WTC11 (cell line): ENCODE data around the gene CCDC127. TPM values are rescaled to one million over a fixed set of nuclear protein-coding genes. Genes with fewer than 3 reads are reported as not detected.
A peak's percentile ranks its signal among the peaks of the same experiment; 100 is the strongest.

Source experiments
- ATAC-seq: fragments of 200-7000 bp; cut with Tn5 transposase; 2 replicates; pipeline ENCODE4 v1.10.0; 2021; ENCODE audit warnings: mild to moderate bottlenecking, moderate library complexity
- CTCF ChIA-PET: fragments of 300-600 bp; sonication (Branson Sonifier 250); formaldehyde crosslinking; loops from one replicate; lab custom pipeline; 2021; ENCODE audit warnings: antibody characterized with exemption; lab: Charles Lee
- POLR2A ChIA-PET: fragments of 350-600 bp; sonication (Branson Sonifier 250); formaldehyde crosslinking; loops from one replicate; lab custom pipeline; 2021; ENCODE audit warnings: antibody characterized with exemption; lab: Charles Lee
- DNase-seq: peaks from one replicate; pipeline ENCODE4 v3.0.0; 2021; ENCODE audit warnings: low spot score
- H3K27ac Mint-ChIP-seq: 2 replicates; pipeline ENCODE4 v1.8.0; 2021; ENCODE audit warnings: mixed read lengths
- H3K27me3 Mint-ChIP-seq: 2 replicates; pipeline ENCODE4 v1.8.0; 2021; ENCODE audit warnings: low read depth, mild to moderate bottlenecking, moderate library complexity, mixed read lengths
- H3K36me3 Mint-ChIP-seq: 2 replicates; pipeline ENCODE4 v1.8.0; 2021; ENCODE audit warnings: mixed read lengths
- H3K4me1 Mint-ChIP-seq: 2 replicates; pipeline ENCODE4 v1.8.0; 2022; ENCODE audit warnings: mixed read lengths
- H3K4me3 Mint-ChIP-seq: 2 replicates; pipeline ENCODE4 v1.8.0; 2021; ENCODE audit warnings: mild to moderate bottlenecking, moderate library complexity, mixed read lengths
- H3K9me3 Mint-ChIP-seq: 2 replicates; pipeline ENCODE4 v1.8.0; 2021; ENCODE audit warnings: mixed read lengths
- AFF4 ChIP-seq: sonication (generic); formaldehyde crosslinking; IDR thresholded peaks from 2 replicates; pipeline ENCODE4 v1.8.1; 2023; ENCODE audit warnings: mild to moderate bottlenecking, missing genetic modification reagents, borderline replicate concordance
- ARID4B ChIP-seq: sonication (generic); formaldehyde crosslinking; IDR thresholded peaks from 2 replicates; pipeline ENCODE4 v1.8.0; 2023; ENCODE audit warnings: missing genetic modification reagents, mild to moderate bottlenecking, borderline replicate concordance
- ATF6 ChIP-seq: sonication (generic); formaldehyde crosslinking; IDR thresholded peaks from 2 replicates; pipeline ENCODE4 v1.8.1; 2023; ENCODE audit warnings: mild to moderate bottlenecking, missing genetic modification reagents
- CREM ChIP-seq: sonication (generic); formaldehyde crosslinking; IDR thresholded peaks from 2 replicates; pipeline ENCODE4 v1.8.1; 2022; ENCODE audit warnings: mild to moderate bottlenecking, missing genetic modification reagents, moderate library complexity
- E2F1 ChIP-seq: sonication (generic); formaldehyde crosslinking; IDR thresholded peaks from 2 replicates; pipeline ENCODE4 v1.8.0; 2022; ENCODE audit warnings: mild to moderate bottlenecking, missing genetic modification reagents
- EMX1 ChIP-seq: fragments of 250-450 bp; sonication (Bioruptor Pico); IDR thresholded peaks from 2 replicates; pipeline ENCODE4 v1.8.0; 2021; ENCODE audit warnings: mild to moderate bottlenecking
- ESRRA ChIP-seq: sonication (generic); formaldehyde crosslinking; IDR thresholded peaks from 2 replicates; pipeline ENCODE4 v1.8.1; 2022; ENCODE audit warnings: mild to moderate bottlenecking, missing genetic modification reagents, borderline replicate concordance
- ETV6 ChIP-seq: sonication (generic); formaldehyde crosslinking; IDR thresholded peaks from 2 replicates; pipeline ENCODE4 v1.8.1; 2022; ENCODE audit warnings: mild to moderate bottlenecking, missing genetic modification reagents
- FOXP1 ChIP-seq: sonication (generic); formaldehyde crosslinking; IDR thresholded peaks from 2 replicates; pipeline ENCODE4 v1.8.0; 2022; ENCODE audit warnings: missing genetic modification reagents, mild to moderate bottlenecking, moderate library complexity, borderline replicate concordance
- MLX ChIP-seq: sonication (generic); formaldehyde crosslinking; IDR thresholded peaks from 2 replicates; pipeline ENCODE4 v1.8.1; 2023; ENCODE audit warnings: mild to moderate bottlenecking, missing genetic modification reagents, moderate library complexity
- MXD4 ChIP-seq: fragments of 250-450 bp; sonication (Bioruptor Pico); IDR thresholded peaks from 2 replicates; pipeline ENCODE4 v1.8.0; 2021; ENCODE audit warnings: mild to moderate bottlenecking, moderate library complexity, borderline replicate concordance
- MYBL2 ChIP-seq: sonication (generic); formaldehyde crosslinking; IDR thresholded peaks from 2 replicates; pipeline ENCODE4 v1.8.1; 2023; ENCODE audit warnings: mild to moderate bottlenecking, moderate library complexity, missing genetic modification reagents
- NFATC4 ChIP-seq: fragments of 250-450 bp; sonication (Bioruptor Pico); IDR thresholded peaks from 2 replicates; pipeline ENCODE4 v1.9.0; 2021; ENCODE audit warnings: mild to moderate bottlenecking
- RORB ChIP-seq: fragments of 250-450 bp; sonication (Bioruptor Pico); IDR thresholded peaks from 2 replicates; pipeline ENCODE4 v1.9.0; 2021; ENCODE audit warnings: mild to moderate bottlenecking
- SMAD4 ChIP-seq: sonication (generic); formaldehyde crosslinking; IDR thresholded peaks from 2 replicates; pipeline ENCODE4 v1.8.0; 2022; ENCODE audit warnings: mild to moderate bottlenecking, missing genetic modification reagents
- USF2 ChIP-seq: sonication (generic); formaldehyde crosslinking; IDR thresholded peaks from 2 replicates; pipeline ENCODE4 v1.8.1; 2023; ENCODE audit warnings: mild to moderate bottlenecking, missing genetic modification reagents, moderate library complexity
- ZNF416 ChIP-seq: fragments of 250-450 bp; sonication (Bioruptor Pico); IDR thresholded peaks from 2 replicates; pipeline ENCODE4 v1.9.0; 2021; ENCODE audit warnings: mild to moderate bottlenecking, inconsistent platforms
- total RNA-seq: library from RNA; stranded (reverse); gene quantifications from 3 replicates; pipeline ENCODE4 v1.2.3, GENCODE V29; 2021

The CCDC127 gene
- total RNA-seq, 1 experiment from 2014 or later: 5.3 TPM

- TF ChIP-seq ARID4B (CRISPR knock-in tag) (no peak), SMAD4 (CRISPR knock-in tag) (no peak), RORB (CRISPR knock-in tag) (no peak)
These were observed 14.0 kb downstream of the CCDC127 start (continued) for GRCh38 chr5:204001-204400.

- peaks cover 23% of the 10 kb centered on the region for H3K36me3 Mint-ChIP-seq
- peaks cover 20% of the 10 kb centered on the region for H3K4me1 Mint-ChIP-seq
- no peaks in the 10 kb centered on the region for H3K27me3 Mint-ChIP-seq
- no peak for DNase-seq
- TF ChIP-seq USF2 (CRISPR knock-in tag) (no peak), ATF6 (CRISPR knock-in tag) (no peak), CREM (CRISPR knock-in tag) (no peak), MYBL2 (CRISPR knock-in tag) (no peak)
- TF ChIP-seq, all 79 proteins: peak for 0
- no peaks in the 10 kb centered on the region for H3K9me3 Mint-ChIP-seq
- CTCF ChIA-PET: interaction anchor here (1.8 kb wide), 1 partner anchor 15 kb away, joined by 4 read pairs; no protein-coding TSS in a partner anchor
- POLR2A ChIA-PET: no interaction called here
- H3K27ac Mint-ChIP-seq: no peak overlapping the region; the same call in 1 of the 2 replicates
- no peak for ATAC-seq
- no peak overlapping the region for H3K4me3 Mint-ChIP-seq
These were observed 14.6 kb downstream of the CCDC127 start for GRCh38 chr5:203246-203930.

GRCh38 chr5:201672-202071, 16.3 kb downstream of the CCDC127 start:
- DNase-seq (no peak), ATAC-seq (no peak)
- Mint-ChIP-seq H3K4me1 (peaks cover 11% of the 10 kb centered on the region), H3K27me3 (no peaks in the 10 kb centered on the region), H3K4me3 (no peak overlapping the region), H3K9me3 (no peaks in the 10 kb centered on the region), H3K36me3 (peaks cover 23% of the 10 kb centered on the region), H3K27ac (peak overlapping the region; percentile 79)
- POLR2A ChIA-PET: no interaction called here
- CTCF ChIA-PET: interaction anchor here (0.7 kb wide), 1 partner anchor 13 kb away, joined by 3 read pairs; no protein-coding TSS in a partner anchor
- TF ChIP-seq MLX (CRISPR knock-in tag) (no peak), MXD4 (no peak), NFATC4 (CRISPR knock-in tag) (no peak), ETV6 (CRISPR knock-in tag) (no peak), EMX1 (CRISPR knock-in tag) (no peak), E2F1 (CRISPR knock-in tag) (no peak), AFF4 (CRISPR knock-in tag) (no peak), FOXP1 (CRISPR knock-in tag) (no peak), ESRRA (CRISPR knock-in tag) (no peak), ZNF416 (CRISPR knock-in tag) (no peak)
